Measurements from ENCODE around the gene GDE1.

GRCh38 chr16:19517424-19518089 lies 4.3 kb downstream of the GDE1 start:
- TF ChIP-seq POLR2A (IDR thresholded peaks at IDR 0.05) (no peak), CTCF (IDR thresholded peaks at IDR 0.05) (no peak)
